NCI-H2196 treated with DMSO at 0.1 percent for 48 hours (cell line): ENCODE measurements around the gene GIPR.

ENCODE experiments used
- DNase-seq: peaks from one replicate; lab custom pipeline; 2025; ENCODE audit not compliant: unreplicated experiment; lab: John Stamatoyannopoulos, UW

GIPR gene

DNA sequence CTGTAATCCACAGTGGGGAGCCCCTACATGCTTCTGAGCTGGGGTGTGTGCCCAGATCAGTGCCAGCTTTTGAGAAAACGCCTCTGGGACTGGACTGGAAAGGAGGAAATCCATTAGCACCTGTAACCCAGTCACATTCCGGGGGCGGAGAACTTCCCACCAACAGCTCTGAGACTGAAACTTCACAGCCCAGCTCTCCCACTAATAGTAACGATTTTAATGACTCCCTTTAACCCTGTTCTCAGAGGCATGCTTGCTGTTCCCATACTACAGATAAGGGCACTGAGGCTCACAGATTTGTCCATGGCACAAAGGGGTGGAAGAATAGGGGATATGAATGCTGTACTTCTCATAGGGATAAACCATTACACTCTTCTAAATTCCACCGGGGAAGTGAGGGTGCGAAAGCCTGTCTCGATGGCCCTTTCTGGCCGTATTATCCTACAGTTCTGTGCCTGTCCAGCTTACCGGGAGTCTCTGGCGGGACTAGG is 61.8 kb downstream of the GIPR start:
- DNase-seq: no peak

DNA sequence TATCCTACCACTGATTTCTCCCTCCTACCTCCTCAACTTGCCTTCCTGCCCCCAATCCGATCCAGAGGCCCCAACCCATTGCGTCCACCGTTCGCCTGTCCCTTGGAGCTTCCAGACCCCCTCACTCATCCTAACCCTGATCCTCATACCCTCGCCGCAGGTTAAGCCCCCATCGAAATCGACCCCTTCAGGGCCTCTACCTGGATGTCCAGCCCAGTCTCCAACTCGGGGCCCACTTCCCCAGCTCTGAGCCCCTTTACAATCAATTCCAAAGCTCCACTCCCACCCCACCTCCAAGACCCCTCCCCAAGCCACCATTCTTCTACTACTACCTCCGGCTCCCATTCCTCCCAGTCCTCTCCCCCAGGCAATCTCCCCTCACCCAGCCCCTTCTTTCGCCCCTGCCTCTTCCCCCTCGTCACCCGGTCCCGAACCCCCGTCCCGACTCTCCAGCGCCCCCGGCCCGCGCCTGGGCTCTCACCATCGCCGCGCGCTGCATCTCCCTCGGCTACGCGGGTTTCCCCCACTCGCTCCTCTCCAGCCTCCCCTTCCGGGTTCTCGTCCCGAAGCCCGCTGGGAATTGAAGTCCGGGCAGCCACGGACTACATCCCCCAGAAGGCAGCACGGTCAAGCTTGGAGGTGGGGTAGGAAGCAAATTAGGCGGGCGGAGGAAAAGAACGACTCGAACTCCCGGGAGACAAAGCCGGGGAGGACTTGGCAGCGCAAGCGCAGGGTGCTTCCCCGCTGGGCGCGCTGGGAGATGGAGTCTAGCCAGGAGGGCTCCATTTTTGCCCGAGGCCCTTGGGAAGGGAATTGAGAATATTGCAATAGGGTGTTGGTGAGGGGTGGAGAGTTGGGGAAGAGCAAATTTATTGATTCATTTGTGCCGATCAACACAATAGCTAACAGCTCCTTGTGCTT is 62.6 kb downstream of the GIPR start, which contains the start of gene FBXO46:
Gene FBXO46 (minus strand): TSS at position 529 of the 921 bp plus-strand sequence. CDS start 17,401 bp downstream, outside the sequence.
- peak; percentile 98 for DNase-seq
